GM21717 (cell line): ENCODE results near the gene INPP4B.

Experiments
- ATAC-seq: cut with Tn5 transposase; IDR thresholded peaks from one replicate; pipeline ENCODE4 v1.9.1; 2021; ENCODE audit warnings: mild to moderate bottlenecking, moderate library complexity; ENCODE audit not compliant: unreplicated experiment

INPP4B gene

GRCh38 chr4:142169216-142169615 is 676.9 kb downstream of the INPP4B start:
- no peak for ATAC-seq

GRCh38 chr4:142168181-142168580 is 677.9 kb downstream of the INPP4B start:
- no peak for ATAC-seq

GRCh38 chr4:142164767-142165500 is 681.2 kb downstream of the INPP4B start:
- ATAC-seq: no peak

GRCh38 chr4:142161086-142161485 is 685.0 kb downstream of the INPP4B start:
- ATAC-seq: no peak

GRCh38 chr4:142160509-142160908 is 685.6 kb downstream of the INPP4B start:
- ATAC-seq: no peak

- no peak for ATAC-seq
Observed at GRCh38 chr4:142158980-142159379, 687.1 kb downstream of the INPP4B start.

- ATAC-seq: no peak
Observed at GRCh38 chr4:142156256-142156655, 689.8 kb downstream of the INPP4B start.

- ATAC-seq: no peak
Observed at GRCh38 chr4:142155347-142155746, 690.8 kb downstream of the INPP4B start.

- no peak for ATAC-seq
Observed at GRCh38 chr4:142150483-142150882, 695.6 kb downstream of the INPP4B start.

GRCh38 chr4:142144813-142145212 is 701.3 kb downstream of the INPP4B start:
- ATAC-seq: no peak

- no peak for ATAC-seq
Observed at GRCh38 chr4:142142366-142143054, 703.6 kb downstream of the INPP4B start.

- no peak for ATAC-seq
Observed at GRCh38 chr4:142141224-142141623, 704.9 kb downstream of the INPP4B start.

GRCh38 chr4:142130666-142131065 is 715.4 kb downstream of the INPP4B start:
- ATAC-seq: no peak

- ATAC-seq: no peak
Observed at GRCh38 chr4:142129931-142130330, 716.2 kb downstream of the INPP4B start.

- no peak for ATAC-seq
Observed at GRCh38 chr4:142129473-142129872, 716.6 kb downstream of the INPP4B start.

- no peak for ATAC-seq
Observed at GRCh38 chr4:142128529-142128928, 717.6 kb downstream of the INPP4B start.

- peak; percentile 81 for ATAC-seq
Observed at GRCh38 chr4:142126890-142127497, 719.1 kb downstream of the INPP4B start.

- ATAC-seq: no peak
Observed at GRCh38 chr4:142124874-142125273, 721.2 kb downstream of the INPP4B start.

- ATAC-seq: no peak
Observed at GRCh38 chr4:142121448-142122350, 724.4 kb downstream of the INPP4B start.

GRCh38 chr4:142120921-142121320 is 725.2 kb downstream of the INPP4B start:
- ATAC-seq: no peak

GRCh38 chr4:142112451-142112850 is 733.6 kb downstream of the INPP4B start:
- ATAC-seq: no peak
